ENCODE results near the gene VSIG10L2. TPM values are rescaled to one million over a fixed set of nuclear protein-coding genes. Genes with fewer than 3 reads are reported as not detected.

VSIG10L2 gene
- total RNA-seq, 1 donor from 2014 or later = 28.2 TPM

GRCh38 chr11:125940145-125940544, 5.7 kb upstream of the VSIG10L2 start:
- Histone ChIP-seq H3K27ac (no peak overlapping the region), H3K4me1 (peaks cover 18% of the 10 kb centered on the region), H3K4me3 (no peak overlapping the region), H3K9me3 (no peaks in the 10 kb centered on the region), H3K36me3 (no peaks in the 10 kb centered on the region), H3K27me3 (no peaks in the 10 kb centered on the region)
- intact Hi-C loops (cut with DNase I) = no loop called here
- TF ChIP-seq POLR2AphosphoS5 (IDR thresholded peaks at IDR 0.05; ENCODE audit: insufficient read depth in 1 of 2, low read depth in 1 of 2) (no peak), CTCF (IDR thresholded peaks at IDR 0.05) (no peak), POLR2A (IDR thresholded peaks at IDR 0.05) (no peak)
- peak; percentile 12 to 40 for DNase-seq (ENCODE audit: extremely low spot score in 2 of 2)

GRCh38 chr11:125941267-125941618, 4.6 kb upstream of the VSIG10L2 start:
- DNase-seq (ENCODE audit: extremely low spot score in 2 of 2) = no peak
- intact Hi-C loops (cut with DNase I) = no loop called here
- no peak for TF ChIP-seq POLR2A (IDR thresholded peaks at IDR 0.05)
- no peak for TF ChIP-seq CTCF (IDR thresholded peaks at IDR 0.05)
- no peak for TF ChIP-seq POLR2AphosphoS5 (IDR thresholded peaks at IDR 0.05; ENCODE audit: insufficient read depth in 1 of 2, low read depth in 1 of 2)

GRCh38 chr11:125941619-125942611, 3.9 kb upstream of the VSIG10L2 start:
- Histone ChIP-seq H3K4me1 (peaks cover 14% of the 10 kb centered on the region), H3K27me3 (no peaks in the 10 kb centered on the region), H3K4me3 (no peak overlapping the region), H3K36me3 (no peaks in the 10 kb centered on the region), H3K9me3 (no peaks in the 10 kb centered on the region), H3K27ac (no peak overlapping the region)
- TF ChIP-seq POLR2A (IDR thresholded peaks at IDR 0.05) (no peak), POLR2AphosphoS5 (IDR thresholded peaks at IDR 0.05; ENCODE audit: insufficient read depth in 1 of 2, low read depth in 1 of 2) (no peak), CTCF (IDR thresholded peaks at IDR 0.05) (no peak)
- peak in 1 of 2 donors; percentile 81 for DNase-seq (ENCODE audit: extremely low spot score in 2 of 2)
- intact Hi-C loops (cut with DNase I) = no loop called here

More at GRCh38 chr11:125941267-125941618, 4.6 kb upstream of the VSIG10L2 start:
- Histone ChIP-seq H3K27ac (no peak overlapping the region), H3K27me3 (no peaks in the 10 kb centered on the region), H3K36me3 (no peaks in the 10 kb centered on the region), H3K4me1 (peaks cover 14% of the 10 kb centered on the region), H3K4me3 (no peak overlapping the region), H3K9me3 (no peaks in the 10 kb centered on the region)

GRCh38 chr11:125942771-125943428, 2.9 kb upstream of the VSIG10L2 start:
- TF ChIP-seq POLR2AphosphoS5 (IDR thresholded peaks at IDR 0.05; ENCODE audit: insufficient read depth in 1 of 2, low read depth in 1 of 2) = no peak
- no peak for TF ChIP-seq CTCF (IDR thresholded peaks at IDR 0.05)
- TF ChIP-seq POLR2A (IDR thresholded peaks at IDR 0.05) = no peak
- H3K27me3 ChIP-seq = no peaks in the 10 kb centered on the region
- intact Hi-C loops (cut with DNase I) = no loop called here
- DNase-seq (ENCODE audit: extremely low spot score in 2 of 2) = peak in 1 of 2 donors; percentile 83
- H3K9me3 ChIP-seq = no peaks in the 10 kb centered on the region
- no peak overlapping the region for H3K4me3 ChIP-seq
- no peaks in the 10 kb centered on the region for H3K36me3 ChIP-seq
- peaks cover 14% of the 10 kb centered on the region for H3K4me1 ChIP-seq
- no peak overlapping the region for H3K27ac ChIP-seq

Data from vagina (tissue), 2 donors.